Erythroblast (primary cell): ENCODE measurements around the gene KIR2DL1.
"Not testable (repeated sequence)": the region's sequence is repeated elsewhere in the genome, so short reads cannot be mapped to it uniquely, and the experiment has no call there.

Experiments
- GATA1 ChIP-seq: IDR thresholded peaks from 2 replicates; pipeline ENCODE4 v1.6.1; 2011; ENCODE audit warnings: low read depth, mild to moderate bottlenecking, control low read depth, low read length, moderate library complexity
- POLR2A ChIP-seq: IDR thresholded peaks from 2 replicates; pipeline ENCODE4 v1.6.1; 2011; ENCODE audit warnings: mild to moderate bottlenecking, low read length

GRCh38 chr19:54777851-54778250 lies 8.3 kb downstream of the KIR2DL1 start:
- TF ChIP-seq POLR2A, GATA1: not testable (repeated sequence)
